NOMO-1 treated with DMSO at 0.1 percent for 48 hours (cell line): ENCODE data around the gene ARHGAP40.

ENCODE experiments used
- DNase-seq: peaks from one replicate; lab custom pipeline; 2025; ENCODE audit not compliant: unreplicated experiment; lab: John Stamatoyannopoulos, UW

Gene ARHGAP40

GRCh38 chr20:38601216-38602184 is at the start of gene ARHGAP40:
TSS of gene ARHGAP40 (plus strand) at chr20:38601809.
- no peak for DNase-seq

- DNase-seq = no peak
These were observed 46.6 kb upstream of the ARHGAP40 start for GRCh38 chr20:38554986-38555385.

GRCh38 chr20:38555395-38555794 is 46.2 kb upstream of the ARHGAP40 start:
- DNase-seq = no peak

DNA sequence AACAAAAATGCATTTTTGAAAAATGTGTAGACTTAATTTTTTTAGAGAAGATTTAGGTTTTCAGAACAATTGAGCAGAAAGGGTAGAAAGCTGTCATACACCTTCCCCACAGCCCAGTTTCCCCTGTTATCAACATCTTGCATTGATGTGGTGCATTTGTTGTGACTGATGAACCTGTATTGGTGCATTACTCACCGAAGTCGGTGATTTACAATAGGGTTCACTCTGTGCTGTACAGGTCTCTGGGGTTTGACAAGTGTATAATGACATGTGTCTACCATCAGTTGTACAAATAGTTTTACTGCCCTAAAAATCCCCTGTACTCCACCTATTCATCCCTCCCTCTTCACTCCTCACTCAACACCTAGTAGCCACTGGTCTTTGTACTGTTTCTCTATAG is 44.4 kb upstream of the ARHGAP40 start:
- no peak for DNase-seq

- DNase-seq = no peak
These were observed 42.8 kb upstream of the ARHGAP40 start for GRCh38 chr20:38558596-38559360.

DNA sequence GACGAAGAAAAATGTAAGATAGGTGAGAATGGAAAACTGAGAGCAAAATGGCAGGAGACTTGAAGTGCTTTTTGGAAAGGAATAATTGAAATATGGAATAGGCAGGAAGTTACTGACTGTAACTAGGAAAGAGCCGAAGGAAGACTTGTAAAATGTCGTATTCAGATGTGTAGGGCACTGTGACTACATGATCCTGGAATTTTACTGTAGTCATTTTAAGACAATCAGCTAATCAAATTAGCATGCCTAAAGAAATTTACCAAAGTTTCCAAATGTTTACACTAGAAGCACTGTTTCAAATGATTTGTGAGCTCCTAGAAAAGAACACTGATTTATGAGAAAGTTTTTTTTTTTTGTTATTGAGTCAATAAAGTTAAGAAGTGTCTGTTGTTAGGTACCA is 41.8 kb upstream of the ARHGAP40 start:
- DNase-seq = no peak

DNA sequence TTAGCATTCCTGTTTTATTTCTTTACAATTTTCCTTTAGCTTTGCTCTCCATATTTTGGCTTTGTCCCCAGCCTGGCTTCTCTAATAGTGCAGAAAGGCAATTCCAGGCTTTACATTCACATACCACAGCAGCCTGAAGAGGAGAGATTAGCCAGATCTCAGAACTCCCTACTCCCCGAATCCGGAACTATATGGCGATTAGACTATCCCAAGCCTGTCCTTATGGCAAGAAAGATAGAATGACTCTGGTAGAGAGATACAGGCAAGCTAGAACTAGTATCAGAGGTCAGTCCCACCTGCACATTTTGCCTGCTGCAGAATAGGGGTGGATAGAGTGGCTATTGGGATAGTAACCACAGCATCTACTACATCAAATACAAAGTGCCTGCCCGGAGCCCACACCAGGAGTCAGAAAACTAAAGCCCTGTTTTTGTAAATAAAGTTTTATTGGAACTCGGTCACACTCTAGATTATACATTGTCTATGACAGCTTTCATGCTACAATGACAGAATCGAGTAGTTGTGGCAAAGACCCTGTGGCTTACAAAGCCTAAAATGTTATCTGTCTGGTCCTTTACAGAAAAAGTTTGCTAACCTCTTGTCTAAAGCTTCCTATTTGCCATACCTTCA is 37.7 kb upstream of the ARHGAP40 start:
- DNase-seq = no peak

GRCh38 chr20:38564680-38565079 is 36.9 kb upstream of the ARHGAP40 start:
- DNase-seq = no peak

GRCh38 chr20:38566036-38566598 is 35.5 kb upstream of the ARHGAP40 start:
- DNase-seq = no peak

GRCh38 chr20:38569747-38570525 is 31.7 kb upstream of the ARHGAP40 start:
- DNase-seq = no peak

DNA sequence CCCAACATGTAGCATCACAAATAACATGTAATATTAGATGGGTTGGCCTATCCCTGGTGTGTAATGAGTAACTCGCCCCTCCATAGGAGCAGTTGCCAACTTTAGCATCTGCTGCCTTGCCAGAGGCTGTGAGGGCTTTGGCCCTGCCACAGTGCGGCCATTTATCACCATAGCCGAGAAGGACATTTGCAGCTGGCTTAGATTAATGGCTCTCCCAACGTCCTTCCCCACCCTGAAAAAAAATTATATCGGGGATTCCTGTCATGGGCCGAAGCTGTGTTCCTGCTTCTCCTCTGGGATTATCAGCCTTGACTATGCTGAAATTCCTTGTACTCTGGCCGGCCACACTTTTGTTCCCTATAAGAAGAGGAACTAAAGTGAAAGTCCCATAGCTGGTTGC is 28.2 kb upstream of the ARHGAP40 start:
- no peak for DNase-seq

GRCh38 chr20:38579219-38579910 is 22.2 kb upstream of the ARHGAP40 start:
- no peak for DNase-seq

DNA sequence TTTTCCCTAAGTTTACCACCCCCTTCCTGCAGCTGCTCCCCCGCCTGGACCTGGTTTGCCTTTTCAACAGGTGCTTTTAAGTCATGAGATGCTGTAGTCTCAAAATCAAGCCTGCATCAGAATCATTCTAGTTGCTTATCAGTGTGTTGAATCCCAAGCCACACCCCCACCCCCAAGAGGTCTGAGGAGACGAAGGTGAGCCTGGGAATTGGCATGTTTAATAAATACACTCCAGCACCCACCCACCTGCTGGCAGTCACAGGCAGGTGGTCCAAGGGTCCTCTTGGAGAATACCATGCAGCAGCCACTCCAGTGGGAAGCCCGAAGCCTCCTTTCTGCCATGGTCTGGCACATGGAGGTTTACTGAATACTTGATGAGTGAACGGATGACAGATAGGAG is 21.7 kb upstream of the ARHGAP40 start:
- DNase-seq = no peak

DNA sequence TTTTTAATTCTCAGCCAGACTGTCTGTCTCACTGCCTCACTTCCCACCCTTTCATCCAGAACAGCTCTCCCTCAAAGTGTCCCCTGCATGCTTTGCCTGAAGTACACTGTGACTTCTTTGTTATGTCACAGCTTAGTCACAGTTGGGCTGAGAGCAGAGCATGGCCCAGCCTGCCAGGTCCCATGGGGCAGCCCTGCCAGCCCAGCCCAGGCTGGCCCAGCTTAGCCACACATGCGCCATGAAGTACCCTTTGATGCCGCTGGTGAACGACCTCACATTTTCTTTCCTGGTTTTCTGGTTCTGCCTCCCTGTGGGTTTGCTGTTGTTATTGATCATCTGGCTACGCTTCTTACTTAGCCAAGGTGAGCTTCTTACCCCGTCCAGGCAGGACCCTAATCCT is 20.6 kb upstream of the ARHGAP40 start, which contains the start of gene ADIG:
Gene ADIG, plus strand, starts transcription at position 185 of the 400 bp plus-strand sequence. Its CDS starts 54 bp downstream, at position 239.
- no peak for DNase-seq

DNA sequence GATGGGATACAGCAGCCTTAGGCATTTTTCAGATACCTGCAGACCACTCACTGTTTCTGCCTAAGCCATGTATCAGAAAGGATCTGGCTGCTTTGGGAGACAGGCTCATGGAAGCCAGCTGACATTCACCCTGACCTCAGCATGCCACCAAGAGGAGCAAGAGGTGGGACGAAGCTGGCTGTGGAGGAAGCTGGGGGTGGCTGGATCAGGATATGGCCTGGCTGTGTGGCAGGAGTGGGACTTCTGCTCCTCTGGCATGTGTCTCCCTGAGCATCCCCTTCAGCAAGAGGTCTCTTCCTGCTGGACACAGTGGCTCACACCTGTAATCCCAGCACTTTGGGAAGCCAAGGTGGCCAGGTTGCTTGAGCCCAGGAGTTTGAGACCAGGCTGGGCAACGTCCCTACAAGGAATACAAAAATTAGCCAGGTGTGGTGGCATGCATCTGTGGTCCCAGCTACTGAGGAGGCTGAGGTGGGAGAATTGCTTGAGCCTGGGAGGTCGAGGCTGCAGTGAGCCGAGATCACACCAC is 19.7 kb upstream of the ARHGAP40 start:
- no peak for DNase-seq

- DNase-seq = no peak
These were observed 18.3 kb upstream of the ARHGAP40 start for GRCh38 chr20:38583306-38583705.

- DNase-seq = no peak
These were observed 17.4 kb upstream of the ARHGAP40 start for GRCh38 chr20:38584099-38584763.

DNA sequence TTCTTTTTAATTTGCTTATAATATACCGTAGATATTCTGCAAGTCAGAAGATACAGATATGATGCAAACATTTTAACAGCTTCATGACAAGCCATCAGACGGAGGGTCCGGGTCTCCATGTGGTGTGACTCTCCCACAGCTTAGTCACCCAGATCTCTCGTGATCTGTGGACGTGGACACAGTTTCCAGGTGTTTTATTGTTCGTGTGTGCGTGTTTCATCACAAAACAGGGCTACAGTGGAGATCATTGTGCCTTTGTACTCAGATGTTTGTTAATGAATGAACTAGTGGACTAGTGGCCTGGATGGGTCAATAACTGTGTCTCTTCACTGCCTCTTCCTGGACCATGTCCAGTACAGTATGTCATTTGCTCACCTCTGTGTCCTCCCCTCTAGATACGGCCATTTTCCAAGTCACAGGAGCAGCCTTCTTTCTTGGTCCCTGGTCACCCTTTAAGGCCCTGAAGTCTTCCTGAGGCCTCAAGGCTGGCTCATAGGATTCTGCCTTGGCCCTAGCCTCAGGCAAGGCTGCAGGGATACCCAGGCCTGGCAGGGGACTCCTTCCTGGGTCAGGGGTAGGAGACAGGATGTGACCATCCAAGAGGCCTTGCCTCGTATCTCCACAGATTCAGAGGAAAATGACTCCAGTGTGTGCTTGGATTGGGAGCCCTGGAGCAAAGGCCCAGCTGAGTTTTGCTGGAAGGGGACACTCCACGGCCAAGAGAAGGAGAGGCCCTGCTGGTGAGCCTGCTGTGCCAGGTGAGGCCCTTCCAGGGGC is 16.0 kb upstream of the ARHGAP40 start:
- no peak for DNase-seq
